Hepatocyte (in vitro differentiated cells): ENCODE measurements around the gene SEZ6.

Experiments
- EZH2 ChIP-seq: fragments of 200-600 bp; sonication (generic); IDR thresholded peaks from 2 replicates; pipeline ENCODE4 v1.6.1; 2016; ENCODE audit warnings: antibody characterized with exemption, mild to moderate bottlenecking, borderline replicate concordance
- EZH2phosphoT487 ChIP-seq: fragments of 200-600 bp; sonication (generic); IDR thresholded peaks from one replicate; pipeline ENCODE4 v1.6.1; 2018; ENCODE audit warnings: antibody characterized with exemption, mild to moderate bottlenecking, low read depth, moderate library complexity; ENCODE audit not compliant: unreplicated experiment, severe bottlenecking
- TF ChIP-seq, protein P1 (sequence below): fragments of 200-600 bp; sonication (generic); IDR thresholded peaks from 2 replicates; pipeline ENCODE4 v1.5.1; 2016; ENCODE audit warnings: antibody characterized with exemption, mild to moderate bottlenecking; ENCODE audit not compliant: poor library complexity

DNA sequence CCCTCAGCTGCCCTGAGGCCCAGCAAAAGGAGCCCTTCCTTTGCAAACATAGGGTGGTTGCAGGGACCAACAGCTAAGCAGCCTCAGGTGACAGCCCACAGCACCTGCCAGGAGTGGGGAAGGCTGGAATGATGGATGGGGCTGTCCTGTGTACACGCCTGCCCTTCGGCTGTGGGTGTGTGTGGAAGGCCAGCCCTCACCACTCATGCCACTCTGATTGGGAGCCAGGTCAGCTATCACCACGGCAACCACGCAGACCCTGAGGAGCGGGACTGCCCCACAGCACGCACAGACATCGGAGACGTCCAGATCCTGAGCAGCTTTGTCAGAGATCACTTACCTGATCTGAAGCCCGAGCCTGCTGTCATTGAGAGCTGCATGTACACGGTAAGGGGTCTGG, 49.0 kb upstream of the SEZ6 start:
- TF ChIP-seq, protein P1, sequence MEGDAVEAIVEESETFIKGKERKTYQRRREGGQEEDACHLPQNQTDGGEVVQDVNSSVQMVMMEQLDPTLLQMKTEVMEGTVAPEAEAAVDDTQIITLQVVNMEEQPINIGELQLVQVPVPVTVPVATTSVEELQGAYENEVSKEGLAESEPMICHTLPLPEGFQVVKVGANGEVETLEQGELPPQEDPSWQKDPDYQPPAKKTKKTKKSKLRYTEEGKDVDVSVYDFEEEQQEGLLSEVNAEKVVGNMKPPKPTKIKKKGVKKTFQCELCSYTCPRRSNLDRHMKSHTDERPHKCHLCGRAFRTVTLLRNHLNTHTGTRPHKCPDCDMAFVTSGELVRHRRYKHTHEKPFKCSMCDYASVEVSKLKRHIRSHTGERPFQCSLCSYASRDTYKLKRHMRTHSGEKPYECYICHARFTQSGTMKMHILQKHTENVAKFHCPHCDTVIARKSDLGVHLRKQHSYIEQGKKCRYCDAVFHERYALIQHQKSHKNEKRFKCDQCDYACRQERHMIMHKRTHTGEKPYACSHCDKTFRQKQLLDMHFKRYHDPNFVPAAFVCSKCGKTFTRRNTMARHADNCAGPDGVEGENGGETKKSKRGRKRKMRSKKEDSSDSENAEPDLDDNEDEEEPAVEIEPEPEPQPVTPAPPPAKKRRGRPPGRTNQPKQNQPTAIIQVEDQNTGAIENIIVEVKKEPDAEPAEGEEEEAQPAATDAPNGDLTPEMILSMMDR, result no peak
- TF ChIP-seq EZH2phosphoT487, result no peak
- no peak for TF ChIP-seq EZH2
